Caki2 (cell line): ENCODE data around the gene TOMM20. TPM values are rescaled to one million over a fixed set of nuclear protein-coding genes. Genes with fewer than 3 reads are reported as not detected.
"Not testable (repeated sequence)": the region's sequence is repeated elsewhere in the genome, so short reads cannot be mapped to it uniquely, and the experiment has no call there.

Source experiments
- DNase-seq: peaks from one replicate; pipeline ENCODE4 v3.0.0-alpha.2; 2015; ENCODE audit warnings: low read depth
- in situ Hi-C: cut with HindIII; loops from 2 replicates; pipeline ENCODE4 v1.10.0; 2016; ENCODE audit warnings: low sequenced_read_pairs, low pct_unique_long_range_greater_than_20kb, mixed read lengths
- total RNA-seq: library from RNA; depleted of rRNA; stranded (reverse); fragments of >200 nt; shearing (Covaris generic); gene quantifications from 2 replicates; pipeline ENCODE4 v1.2.3, GENCODE V29; 2014; ENCODE audit warnings: low replicate concordance

Gene TOMM20
- total RNA-seq, 1 experiment from 2014 or later, result 111 TPM

DNA sequence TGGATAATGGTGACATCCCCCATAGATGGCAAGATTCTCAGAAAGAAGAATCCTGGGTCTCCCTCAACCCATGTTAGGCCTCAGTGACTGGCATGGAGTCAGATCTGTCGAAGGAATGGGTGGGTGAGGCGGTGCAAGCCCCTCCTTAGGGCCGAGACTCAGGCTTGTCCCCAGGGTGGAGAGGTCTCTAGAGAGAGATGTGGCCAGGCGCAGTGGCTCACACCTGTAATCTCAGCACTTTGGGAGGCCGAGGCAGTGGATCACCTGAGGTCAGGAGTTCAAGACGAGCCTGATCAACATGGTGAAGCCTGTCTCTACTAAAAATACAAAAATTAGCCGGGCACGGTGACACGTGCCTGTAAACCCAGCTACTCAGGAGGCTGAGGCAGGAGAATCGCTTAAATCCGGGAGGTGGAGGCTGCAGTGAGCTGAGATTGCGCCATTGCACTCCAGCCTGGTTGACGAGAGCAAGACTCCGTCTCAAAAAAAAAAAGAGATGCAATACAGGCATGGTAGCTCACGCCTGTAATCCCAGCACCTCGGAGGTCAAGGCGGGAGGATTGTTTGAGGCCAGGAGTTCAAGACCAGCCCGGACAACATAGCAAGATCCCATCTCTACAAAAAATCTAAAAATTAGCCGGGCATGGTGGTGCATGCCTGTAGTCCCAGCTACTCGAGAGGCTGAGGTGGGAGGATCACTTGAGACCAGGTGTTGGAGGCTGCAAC, 37.2 kb downstream of the TOMM20 start:
- in situ Hi-C loops, DNase-seq: not testable (repeated sequence)

DNA sequence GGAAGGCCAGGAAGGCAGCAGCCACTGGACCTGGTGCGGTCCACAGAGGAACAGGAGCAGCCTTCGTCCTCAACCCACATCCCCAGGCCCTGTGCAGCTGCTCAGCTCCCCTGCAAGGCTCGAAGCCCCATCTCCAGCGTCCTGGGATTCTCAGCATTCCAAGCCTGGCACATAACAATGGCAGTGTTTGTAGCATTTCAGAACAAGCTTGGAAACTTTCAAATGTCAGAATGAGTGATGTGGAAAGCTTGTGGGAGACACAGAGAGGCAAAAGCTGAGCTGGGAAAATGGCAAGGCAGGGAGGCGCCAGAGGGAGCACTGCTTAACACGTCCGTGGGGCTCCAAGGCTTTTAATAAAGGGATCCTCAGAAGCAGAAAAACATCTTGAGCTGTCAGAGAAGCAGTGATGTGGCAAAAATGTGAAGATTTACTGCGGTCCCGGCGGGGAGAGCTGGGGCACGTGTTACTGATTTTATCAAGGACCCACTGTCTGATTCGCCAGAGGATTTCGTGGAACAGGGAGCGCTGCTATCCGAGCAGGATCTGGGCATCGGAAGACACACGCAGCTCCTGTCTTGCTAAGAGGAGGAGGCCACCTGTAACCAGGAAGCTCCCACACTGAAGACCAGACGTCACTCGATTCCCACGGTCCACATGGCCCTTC, 38.1 kb downstream of the TOMM20 start:
- in situ Hi-C loops, result no loop called here
- no peak for DNase-seq

DNA sequence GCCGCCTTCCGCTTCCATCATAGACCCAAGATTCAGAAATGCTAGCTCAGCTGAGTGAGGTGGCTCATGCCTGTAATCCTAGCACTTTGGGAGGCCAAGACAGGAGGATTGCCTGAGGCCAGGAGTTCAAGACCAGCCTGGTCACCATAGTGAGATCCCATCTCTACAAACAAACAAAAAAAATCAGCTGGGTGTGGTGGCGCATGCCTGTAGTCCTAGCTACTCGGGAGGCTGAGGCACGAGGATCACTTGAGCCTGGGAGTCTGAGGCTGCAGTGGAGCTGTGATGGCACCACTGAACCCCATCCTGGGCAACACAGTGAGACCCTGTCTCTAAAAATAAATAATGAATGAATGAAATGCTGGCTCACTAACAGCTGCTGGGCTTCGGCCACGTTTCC, 39.7 kb downstream of the TOMM20 start:
- in situ Hi-C loops, result no loop called here
- no peak for DNase-seq

DNA sequence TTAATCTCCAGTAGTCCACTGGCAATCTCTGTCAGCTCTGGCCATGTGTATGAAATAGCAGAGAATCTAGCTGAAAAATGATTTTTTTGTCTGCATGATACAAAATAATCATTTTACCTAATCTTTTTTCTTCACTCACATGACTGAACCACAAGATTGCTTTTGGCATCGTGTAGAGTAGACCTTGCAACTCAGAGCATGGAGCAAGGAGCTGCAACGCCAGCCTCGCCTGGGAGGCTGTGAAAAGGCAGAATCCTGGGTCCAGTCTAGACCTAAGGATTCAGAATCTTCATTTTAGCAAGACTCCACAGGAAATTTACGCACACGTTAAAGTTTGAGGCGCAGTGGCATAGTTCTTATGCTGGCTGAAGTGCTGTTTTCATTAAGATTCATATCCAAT, 40.2 kb downstream of the TOMM20 start:
- DNase-seq, result no peak
- in situ Hi-C loops, result no loop called here

DNA sequence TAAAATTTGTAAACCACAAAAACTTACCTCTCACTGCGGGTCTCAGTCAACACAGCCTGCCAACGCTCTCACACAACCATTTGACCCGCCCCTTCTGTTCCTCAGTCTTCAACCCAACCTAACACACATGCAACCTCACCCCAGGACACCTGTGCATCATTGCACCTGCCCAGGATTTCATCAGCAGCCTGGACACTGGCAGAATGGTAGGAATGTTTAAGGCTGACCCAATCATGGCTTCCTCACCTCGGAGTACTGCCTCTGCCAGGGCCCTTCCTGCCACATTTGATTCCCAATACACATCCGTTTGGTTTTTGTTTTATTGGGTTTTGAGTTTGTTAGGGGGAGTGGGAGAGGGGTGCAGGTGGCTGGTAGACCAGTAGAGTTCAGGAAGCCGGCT, 40.7 kb downstream of the TOMM20 start:
- DNase-seq, result no peak
- in situ Hi-C loops, result no loop called here

DNA sequence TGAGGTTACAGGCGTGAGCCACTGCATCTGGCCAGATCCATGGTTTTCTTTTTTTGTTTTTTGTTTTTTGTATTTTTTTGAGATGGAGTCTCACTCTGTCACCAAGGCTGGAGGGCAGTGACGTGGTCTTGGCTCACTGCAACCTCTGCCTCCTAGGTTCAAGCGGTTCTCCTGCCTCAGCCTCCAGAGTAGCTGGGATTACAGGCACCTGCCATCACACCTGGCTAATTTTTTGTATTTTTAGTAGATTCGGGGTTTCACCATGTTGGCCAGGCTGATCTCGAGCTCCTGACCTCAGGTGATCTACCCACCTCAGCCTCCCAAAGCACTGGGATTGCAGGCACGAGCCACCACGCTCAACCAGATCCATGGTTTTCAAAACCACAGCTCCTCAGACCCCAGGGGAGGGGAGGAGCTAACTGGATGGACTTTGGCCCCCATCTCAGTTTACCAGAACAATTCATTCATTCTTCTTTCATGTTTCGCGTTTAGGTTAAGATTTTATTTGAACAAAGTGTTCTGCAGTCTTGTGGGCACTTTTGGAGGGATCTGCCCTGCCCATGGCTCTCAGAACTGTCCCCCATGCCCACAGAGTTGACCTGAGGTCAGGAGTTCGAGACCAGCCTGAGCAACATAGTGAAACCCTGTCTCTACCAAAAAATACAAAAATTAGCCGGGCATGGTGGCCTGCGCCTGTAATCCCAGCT, 43.1 kb downstream of the TOMM20 start:
- DNase-seq, in situ Hi-C loops: not testable (repeated sequence)

DNA sequence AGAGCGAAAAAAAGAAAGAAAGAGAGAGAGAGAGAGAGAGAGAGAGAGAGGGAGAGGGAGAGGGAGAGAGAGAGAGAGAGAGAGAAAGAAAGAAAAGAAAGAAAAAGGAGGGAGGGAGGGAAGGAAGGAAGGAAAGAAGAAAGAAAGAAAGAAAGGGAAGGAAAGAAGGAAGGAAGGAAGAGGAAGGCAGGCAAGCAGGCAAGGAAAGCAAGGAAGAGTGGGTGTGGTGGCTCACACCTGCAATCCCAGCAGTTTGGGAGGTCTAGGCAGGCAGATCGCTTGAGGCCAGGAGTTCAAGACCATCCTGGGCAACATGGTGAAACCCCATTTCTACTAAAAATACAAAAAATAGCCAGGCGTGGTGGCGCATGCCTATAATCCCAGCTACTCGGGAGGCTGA, 47.8 kb downstream of the TOMM20 start:
- DNase-seq, in situ Hi-C loops: not testable (repeated sequence)

DNA sequence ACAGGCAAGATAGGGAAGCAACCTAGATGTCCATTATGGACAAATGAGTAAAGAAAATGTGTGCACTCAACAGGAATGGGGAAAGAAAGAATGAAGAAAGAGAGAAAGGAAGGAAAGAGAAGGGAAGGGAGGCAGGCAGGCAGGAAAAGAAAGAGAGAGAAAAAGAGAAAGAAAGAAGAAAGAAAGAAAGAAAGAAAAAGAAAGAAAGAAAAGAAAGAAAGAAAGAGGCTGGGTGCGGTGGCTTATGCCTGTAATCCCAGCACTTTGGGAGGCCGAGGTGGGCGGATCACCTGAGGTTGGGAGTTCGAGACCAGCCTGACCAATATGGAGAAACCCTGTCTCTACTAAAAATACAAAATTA, 48.4 kb downstream of the TOMM20 start:
- DNase-seq, in situ Hi-C loops: not testable (repeated sequence)

DNA sequence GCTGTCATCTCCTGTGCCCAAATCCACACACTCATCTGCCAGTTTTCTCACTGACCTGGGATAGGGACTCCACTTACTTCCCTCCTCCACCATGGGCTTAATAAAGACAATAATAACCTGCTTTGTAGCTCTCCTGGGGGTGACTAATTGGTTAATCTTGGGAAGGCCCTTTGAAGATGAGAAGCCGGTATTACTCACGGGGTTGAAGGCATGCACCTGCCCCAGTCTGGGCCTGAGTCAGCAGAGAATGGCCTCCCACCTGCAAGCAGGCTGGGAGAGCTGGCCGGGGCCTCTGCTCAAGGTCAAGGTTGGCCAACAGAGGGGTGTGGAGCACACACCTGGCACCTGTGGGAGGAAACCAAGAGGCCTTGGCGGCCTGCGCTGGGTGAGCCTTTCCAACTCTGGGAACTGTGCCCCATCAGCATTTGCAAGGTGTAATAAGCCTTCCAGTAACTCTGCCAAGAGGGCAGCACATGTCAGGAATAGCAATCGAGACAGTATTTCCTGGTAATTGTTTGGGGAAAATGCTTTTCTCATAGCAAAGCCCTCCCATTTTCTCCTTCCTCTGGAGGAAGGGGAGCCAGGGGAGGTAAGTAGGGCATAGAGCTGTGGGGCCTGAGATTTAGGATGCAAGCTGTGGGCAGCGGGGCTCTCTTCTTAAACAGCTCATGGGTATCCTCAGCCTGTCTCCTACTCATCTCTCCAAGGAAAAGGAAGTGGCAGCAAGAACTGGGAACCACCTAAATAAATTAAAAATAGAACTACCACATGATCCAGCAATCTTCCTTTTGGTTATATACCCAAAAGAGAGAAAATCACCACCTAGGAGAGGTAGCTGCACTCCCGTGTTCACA, 49.0 kb downstream of the TOMM20 start:
- DNase-seq, result peak; percentile 54
- in situ Hi-C loops, result loop anchor here (5.0 kb wide), 1 partner anchor 102 kb away; no protein-coding TSS in a partner anchor

DNA sequence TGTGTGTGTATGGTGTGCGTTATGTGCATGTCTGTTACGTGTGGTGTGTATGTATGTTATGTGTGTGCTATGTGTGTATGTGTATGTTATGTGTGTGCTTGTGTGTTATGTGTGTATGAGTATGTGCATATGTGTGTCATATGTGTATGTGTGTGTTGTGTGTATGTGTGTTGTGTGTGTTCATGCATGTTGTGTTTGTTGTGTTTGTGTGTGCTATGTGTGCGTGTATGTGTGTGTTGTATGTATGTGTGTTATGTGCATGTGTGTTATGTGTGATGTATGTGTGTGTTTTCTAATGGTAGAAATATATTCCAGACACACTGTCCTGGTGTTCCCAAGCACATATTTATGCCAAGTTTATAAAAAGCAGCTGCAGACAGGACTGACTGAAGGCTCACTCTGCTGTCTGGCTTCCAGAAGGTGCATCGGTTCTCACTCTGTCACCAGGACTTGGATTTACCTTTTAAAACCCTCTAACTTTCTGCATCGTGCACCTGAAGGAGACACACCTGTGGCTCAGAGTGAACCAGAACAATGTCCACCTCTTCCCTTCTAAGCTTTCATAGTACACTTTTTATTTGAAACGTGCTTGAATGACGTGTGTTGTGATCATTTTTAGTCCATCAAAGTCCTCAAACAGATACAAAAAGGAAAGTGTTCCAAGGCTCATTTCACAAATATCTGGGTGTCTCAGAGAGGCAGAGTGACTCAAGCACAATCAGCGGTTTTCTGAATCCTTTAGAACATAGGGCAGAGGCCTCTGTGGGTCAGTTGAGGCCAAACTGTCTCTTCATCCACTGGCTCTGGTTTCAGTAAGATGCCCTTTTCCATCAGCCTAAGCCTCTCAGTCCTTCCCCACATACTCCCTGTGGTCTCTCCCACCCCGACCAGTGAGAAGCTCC, 49.9 kb downstream of the TOMM20 start:
- DNase-seq, result no peak
- in situ Hi-C loops, result loop anchor here (5.0 kb wide), 1 partner anchor 101 kb away; no protein-coding TSS in a partner anchor

DNA sequence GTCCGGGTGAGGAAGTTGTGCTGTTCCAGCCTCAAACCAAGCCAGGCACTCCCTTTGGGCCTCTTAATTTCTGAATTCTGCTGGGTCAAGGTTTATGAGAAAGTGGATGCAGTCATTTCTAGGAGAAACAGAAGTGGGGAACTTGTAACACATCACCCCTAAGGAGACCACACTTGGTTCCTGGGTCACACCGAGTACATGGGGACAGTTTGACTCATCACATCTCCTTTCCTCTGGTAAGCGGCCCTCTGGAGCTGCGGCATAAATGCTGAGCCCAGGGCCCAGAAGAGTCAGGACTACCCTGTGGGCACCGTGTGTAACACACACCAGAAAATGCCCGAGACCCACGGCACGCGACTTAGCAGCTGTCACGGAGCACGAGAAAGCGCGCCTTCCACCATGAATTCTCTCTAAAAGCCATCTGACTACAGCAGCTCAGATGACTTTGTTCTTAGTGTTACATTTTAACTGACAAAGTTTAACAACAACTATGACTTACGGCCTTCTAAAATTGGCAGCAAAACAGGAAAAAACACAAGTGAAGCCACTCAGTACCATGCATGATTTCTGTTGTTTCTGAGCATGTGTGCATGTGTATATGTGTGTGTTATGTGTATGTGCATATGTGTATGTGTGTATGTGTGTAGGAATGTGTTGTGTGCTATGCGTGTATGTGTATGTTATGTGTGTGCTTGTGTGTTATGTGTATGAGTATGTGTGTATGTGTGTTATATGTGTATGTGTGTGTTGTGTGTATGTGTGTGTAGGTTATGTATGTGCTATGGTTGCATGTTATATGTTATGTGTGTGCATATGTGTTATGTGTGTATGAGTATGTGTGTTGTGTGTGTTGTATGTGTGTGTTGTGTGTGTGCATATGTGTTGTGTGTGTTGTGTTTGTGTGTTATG, 50.8 kb downstream of the TOMM20 start:
- in situ Hi-C loops, result loop anchor here (5.0 kb wide), 1 partner anchor 101 kb away; no protein-coding TSS in a partner anchor
- DNase-seq, result no peak

DNA sequence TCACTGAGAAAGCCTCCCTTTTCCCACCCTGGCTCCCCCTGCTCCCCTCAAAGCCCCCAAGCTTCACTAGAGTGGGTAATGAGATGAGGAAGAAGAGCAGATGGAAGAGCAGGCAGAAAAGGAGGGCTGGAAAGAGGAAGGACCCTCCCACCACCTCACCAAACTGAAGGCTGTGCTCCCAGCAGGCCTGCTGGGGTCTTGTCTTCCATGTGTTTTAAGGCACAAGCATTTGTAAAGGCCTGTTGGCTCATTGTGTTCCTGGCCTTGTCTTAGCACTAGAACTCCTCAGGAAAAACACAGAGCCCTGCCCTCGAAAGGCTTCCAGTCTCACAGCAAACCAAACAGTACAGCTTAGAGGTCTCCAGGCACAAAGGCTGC, 51.5 kb downstream of the TOMM20 start:
- in situ Hi-C loops, result loop anchor here (5.0 kb wide), 1 partner anchor 100 kb away; no protein-coding TSS in a partner anchor

DNA sequence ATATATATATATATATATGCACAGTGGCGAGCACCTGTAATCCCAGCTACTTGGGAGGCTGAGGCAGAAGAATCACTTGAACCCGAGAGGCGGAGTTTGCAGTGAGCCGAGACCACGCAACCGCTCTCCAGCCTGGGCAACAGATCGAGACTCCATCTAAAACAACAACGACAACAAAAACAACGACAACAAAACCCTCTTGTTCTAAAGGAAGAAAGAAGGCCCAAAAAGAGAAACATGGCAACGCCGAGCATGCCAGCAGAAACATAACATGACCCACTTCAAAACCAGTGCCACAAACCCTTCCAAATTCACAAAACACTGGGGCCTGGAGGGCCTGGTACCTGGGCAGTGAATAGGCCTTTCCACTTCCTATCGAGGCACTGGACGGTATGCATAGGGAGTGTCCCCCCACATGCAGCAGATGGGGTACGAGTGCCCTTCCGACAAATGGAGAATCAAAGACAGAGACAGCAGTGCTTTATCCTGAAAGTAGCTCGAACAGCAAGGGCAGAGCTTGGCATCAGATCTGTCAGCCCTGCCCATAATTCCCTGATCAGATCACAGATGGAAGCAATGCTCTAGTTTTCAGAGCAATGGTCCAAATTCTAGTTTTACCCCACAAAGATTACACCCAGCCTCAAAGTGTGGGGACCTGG, 52.0 kb downstream of the TOMM20 start:
- DNase-seq, result no peak
- in situ Hi-C loops, result loop anchor here (5.0 kb wide), 1 partner anchor 99 kb away; no protein-coding TSS in a partner anchor

More for the DNA sequence above, 51.5 kb downstream of the TOMM20 start:
- no peak for DNase-seq

DNA sequence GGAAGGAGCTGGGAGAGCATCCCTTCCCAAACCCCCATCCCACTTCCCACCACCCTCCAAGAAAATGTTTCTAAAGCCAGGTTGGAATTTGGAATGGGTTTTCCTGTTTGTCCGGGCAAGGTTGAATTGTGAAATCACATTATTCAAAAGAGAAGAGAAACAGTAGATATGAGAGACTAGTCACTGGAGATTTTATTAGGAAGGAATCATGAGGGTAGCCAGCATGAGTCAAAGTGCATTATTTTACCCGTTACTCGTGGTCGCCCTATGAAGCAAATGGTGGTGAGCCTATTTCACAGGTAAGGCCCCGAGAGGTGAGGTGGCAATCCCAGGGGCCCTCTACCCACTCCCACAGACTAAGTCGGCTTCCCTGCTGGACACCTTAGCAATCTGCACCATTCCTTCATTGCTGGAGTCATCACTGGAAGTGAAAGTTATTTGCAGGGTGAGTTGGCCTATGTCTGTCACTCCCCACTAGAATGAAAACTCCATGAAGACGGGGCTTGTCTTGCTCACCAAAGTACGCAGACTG, 52.8 kb downstream of the TOMM20 start:
- DNase-seq, result peak; percentile 29

DNA sequence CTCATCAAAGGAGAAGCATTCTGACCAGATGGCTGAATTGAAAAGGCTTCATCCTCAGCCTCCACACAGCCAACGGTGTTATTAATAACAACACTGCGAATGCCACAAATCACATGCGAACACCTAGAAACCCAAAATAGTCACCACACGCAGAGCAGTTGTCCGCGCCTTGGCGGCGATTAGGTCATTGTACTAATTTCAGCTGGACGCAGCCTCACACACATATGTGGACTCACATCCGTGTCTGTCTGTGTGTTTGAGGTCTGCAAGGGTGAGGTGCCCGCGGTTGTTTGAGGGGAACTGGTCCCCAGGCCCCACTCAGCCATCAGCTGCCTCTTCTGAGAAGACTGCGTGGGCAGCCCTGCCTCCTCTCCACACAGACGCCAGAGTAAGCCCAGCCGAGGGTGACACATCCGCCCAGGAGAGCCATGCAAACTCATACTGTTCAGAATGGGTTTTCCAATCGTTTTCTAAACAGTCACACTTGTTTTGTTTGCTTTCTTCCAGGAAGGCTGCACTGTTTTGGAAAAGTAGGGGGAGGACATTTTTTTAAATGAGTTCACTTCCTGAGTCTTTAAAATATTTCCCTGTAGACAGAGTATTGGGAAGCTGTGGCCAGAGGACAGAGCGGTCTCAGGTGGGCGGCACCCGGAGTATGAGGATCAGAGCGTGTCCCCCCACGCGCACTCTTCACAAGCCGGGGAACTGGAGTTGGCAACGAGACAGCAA, 53.4 kb downstream of the TOMM20 start:
- in situ Hi-C loops, result loop anchor here (5.0 kb wide), 1 partner anchor 98 kb away; no protein-coding TSS in a partner anchor
- DNase-seq, result peak; percentile 63

More for the DNA sequence above, 52.8 kb downstream of the TOMM20 start:
- in situ Hi-C loops, result loop anchor here (5.0 kb wide), 1 partner anchor 99 kb away; no protein-coding TSS in a partner anchor
